ENCODE data around the gene UNC45B. TPM values are rescaled to one million over a fixed set of nuclear protein-coding genes. Genes with fewer than 3 reads are reported as not detected.
"Not testable (repeated sequence)": the region's sequence is repeated elsewhere in the genome, so short reads cannot be mapped to it uniquely, and the experiment has no call there.

Gene UNC45B
- total RNA-seq, 1 experiment from 2014 or later = 0.22 TPM

DNA sequence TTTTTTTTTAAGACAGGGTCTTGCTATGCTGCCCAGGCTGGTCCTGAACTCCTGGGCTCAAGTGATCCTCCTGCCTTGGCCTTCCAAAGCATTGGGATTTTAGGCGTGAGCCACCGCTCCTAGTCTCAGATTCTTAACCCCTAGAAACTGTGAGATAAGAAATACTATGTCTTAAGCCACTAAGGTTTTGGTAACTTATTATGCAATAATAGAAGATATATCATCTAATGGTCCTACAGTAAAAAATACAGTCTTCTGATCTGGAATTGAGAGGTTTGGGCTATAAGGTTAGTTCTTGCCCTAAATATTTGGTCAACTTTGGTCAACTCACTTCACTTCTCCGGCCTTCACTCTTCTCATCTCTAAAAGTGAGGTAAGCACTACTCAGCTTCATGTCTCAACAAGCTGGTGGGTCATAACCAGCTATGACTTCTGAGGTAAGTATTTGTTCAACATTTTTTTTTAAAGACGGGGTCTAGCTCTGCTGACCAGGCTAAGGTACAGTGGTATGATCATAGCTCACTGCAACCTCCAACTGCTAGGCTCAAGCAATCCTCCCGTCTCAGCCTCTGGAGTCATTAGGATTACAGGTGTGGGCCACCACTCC lies 42.7 kb upstream of the UNC45B start:
- DNase-seq = no peak
- Histone ChIP-seq H2AK5ac (ENCODE audit: insufficient read length, low read length) (no peak overlapping the region), H3K79me2 (ENCODE audit: insufficient read depth, low read length) (no peaks in the 10 kb centered on the region), H3K27ac (ENCODE audit: insufficient read length, low read depth, low read length) (no peak overlapping the region), H2BK5ac (ENCODE audit: insufficient read length, low read length) (no peak overlapping the region), H4K5ac (ENCODE audit: insufficient read length, low read depth, low read length) (no peak overlapping the region), H4K91ac (ENCODE audit: insufficient read length, low read depth, low read length) (no peak overlapping the region), H2BK120ac (ENCODE audit: low read depth, low read length, poor library complexity, severe bottlenecking) (no peak overlapping the region), H3K4me1 (ENCODE audit: insufficient read depth, low read length) (no peaks in the 10 kb centered on the region), H4K8ac (replicated peaks; ENCODE audit: insufficient read length, low read depth, low read length) (no peak overlapping the region), H2BK15ac (ENCODE audit: low read depth, low read length) (no peak overlapping the region), H3K23ac (ENCODE audit: insufficient read length, low read depth, low read length) (no peak overlapping the region), H3K14ac (ENCODE audit: insufficient read depth, low read length) (no peak overlapping the region), H3K4ac (ENCODE audit: low read depth, low read length) (no peak overlapping the region), H3K4me2 (ENCODE audit: insufficient read depth, insufficient read length, low read length) (no peak overlapping the region), H2BK20ac (ENCODE audit: low read depth, low read length, poor library complexity, severe bottlenecking) (no peak overlapping the region), H3K79me1 (ENCODE audit: insufficient read depth, low read depth, low read length, poor library complexity, severe bottlenecking) (no peaks in the 10 kb centered on the region), H2AFZ (ENCODE audit: low read length) (no peak overlapping the region), H3K56ac (ENCODE audit: insufficient read length, low read depth, low read length) (no peak overlapping the region), H3K9ac (ENCODE audit: extremely low read depth, insufficient read length, low read length) (no peak overlapping the region), H4K20me1 (ENCODE audit: control insufficient read depth, insufficient read depth, insufficient read length) (no peaks in the 10 kb centered on the region), H3K18ac (ENCODE audit: insufficient read length, low read depth, low read length) (no peak overlapping the region), H3K23me2 (ENCODE audit: insufficient read length, low read depth, low read length, poor library complexity, severe bottlenecking) (no peaks in the 10 kb centered on the region), H3K27me3 (ENCODE audit: insufficient read depth, low read length) (no peaks in the 10 kb centered on the region), H3K9me3 (ENCODE audit: control insufficient read depth, low read depth, low read length) (no peaks in the 10 kb centered on the region), H2BK12ac (ENCODE audit: insufficient read length, low read depth, low read length) (no peak overlapping the region), H3T11ph (ENCODE audit: low read length) (no peak overlapping the region)
- H3K4me3 Mint-ChIP-seq = no peak overlapping the region
- no peaks in the 10 kb centered on the region for H3K27me3 Mint-ChIP-seq (ENCODE audit: low read depth)
- WGBS (ENCODE audit: extremely low coverage, insufficient read length, low lambda C conversion rate) = no CpG with 5 or more reads among the region's 5 CpGs
- H3K36me3 Mint-ChIP-seq (ENCODE audit: insufficient read depth in 1 of 3, low read depth in 3 of 3) = peaks cover 2 to 48% (median 42%) of the 10 kb centered on the region in 3 experiments; a peak in 6 of 7 replicates
- no peaks in the 10 kb centered on the region for H3K4me1 Mint-ChIP-seq
- TF ChIP-seq, protein P1, sequence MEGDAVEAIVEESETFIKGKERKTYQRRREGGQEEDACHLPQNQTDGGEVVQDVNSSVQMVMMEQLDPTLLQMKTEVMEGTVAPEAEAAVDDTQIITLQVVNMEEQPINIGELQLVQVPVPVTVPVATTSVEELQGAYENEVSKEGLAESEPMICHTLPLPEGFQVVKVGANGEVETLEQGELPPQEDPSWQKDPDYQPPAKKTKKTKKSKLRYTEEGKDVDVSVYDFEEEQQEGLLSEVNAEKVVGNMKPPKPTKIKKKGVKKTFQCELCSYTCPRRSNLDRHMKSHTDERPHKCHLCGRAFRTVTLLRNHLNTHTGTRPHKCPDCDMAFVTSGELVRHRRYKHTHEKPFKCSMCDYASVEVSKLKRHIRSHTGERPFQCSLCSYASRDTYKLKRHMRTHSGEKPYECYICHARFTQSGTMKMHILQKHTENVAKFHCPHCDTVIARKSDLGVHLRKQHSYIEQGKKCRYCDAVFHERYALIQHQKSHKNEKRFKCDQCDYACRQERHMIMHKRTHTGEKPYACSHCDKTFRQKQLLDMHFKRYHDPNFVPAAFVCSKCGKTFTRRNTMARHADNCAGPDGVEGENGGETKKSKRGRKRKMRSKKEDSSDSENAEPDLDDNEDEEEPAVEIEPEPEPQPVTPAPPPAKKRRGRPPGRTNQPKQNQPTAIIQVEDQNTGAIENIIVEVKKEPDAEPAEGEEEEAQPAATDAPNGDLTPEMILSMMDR (conservative IDR thresholded peaks at IDR 0.05) = no peak
- H3K27ac Mint-ChIP-seq = no peak overlapping the region; a peak in 1 of 7 replicates
- H3K9me3 Mint-ChIP-seq = no peaks in the 10 kb centered on the region

DNA sequence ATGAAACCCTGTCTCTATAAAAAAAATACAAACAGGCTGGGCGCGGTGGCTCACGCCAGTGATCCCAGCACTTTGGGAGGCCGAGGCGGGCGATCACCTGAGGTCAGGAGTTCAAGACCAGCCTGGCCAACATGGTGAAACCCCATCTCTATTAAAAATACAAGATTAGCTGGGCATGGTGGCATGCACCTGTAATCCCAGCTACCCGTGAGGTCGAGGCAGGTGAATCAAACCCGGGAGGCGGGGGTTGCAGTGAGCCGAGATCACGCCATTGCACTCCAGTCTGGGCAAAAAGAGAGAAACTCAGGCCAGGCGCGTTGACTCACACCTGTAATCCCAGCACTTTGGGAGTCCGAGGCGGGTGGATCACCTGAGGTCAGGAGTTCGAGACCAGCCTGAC lies 36.8 kb upstream of the UNC45B start:
- not testable (repeated sequence) for H3K14ac ChIP-seq (ENCODE audit: insufficient read depth, low read length); H2BK15ac ChIP-seq (ENCODE audit: low read depth, low read length); H2BK5ac ChIP-seq (ENCODE audit: insufficient read length, low read length); DNase-seq; H4K20me1 ChIP-seq (ENCODE audit: control insufficient read depth, insufficient read depth, insufficient read length); H3K27ac ChIP-seq (ENCODE audit: insufficient read length, low read depth, low read length); H3K9ac ChIP-seq (ENCODE audit: extremely low read depth, insufficient read length, low read length); H3K79me2 ChIP-seq (ENCODE audit: insufficient read depth, low read length); H2AFZ ChIP-seq (ENCODE audit: low read length); H3K4me1 ChIP-seq (ENCODE audit: insufficient read depth, low read length); H3K56ac ChIP-seq (ENCODE audit: insufficient read length, low read depth, low read length); H2BK20ac ChIP-seq (ENCODE audit: low read depth, low read length, poor library complexity, severe bottlenecking); H3K4ac ChIP-seq (ENCODE audit: low read depth, low read length); H2AK5ac ChIP-seq (ENCODE audit: insufficient read length, low read length); H4K8ac ChIP-seq (replicated peaks; ENCODE audit: insufficient read length, low read depth, low read length); H3K27me3 Mint-ChIP-seq (ENCODE audit: low read depth); H2BK12ac ChIP-seq (ENCODE audit: insufficient read length, low read depth, low read length); H2BK120ac ChIP-seq (ENCODE audit: low read depth, low read length, poor library complexity, severe bottlenecking); H3K9me3 Mint-ChIP-seq; H3K18ac ChIP-seq (ENCODE audit: insufficient read length, low read depth, low read length); H3T11ph ChIP-seq (ENCODE audit: low read length); H4K5ac ChIP-seq (ENCODE audit: insufficient read length, low read depth, low read length); H3K23me2 ChIP-seq (ENCODE audit: insufficient read length, low read depth, low read length, poor library complexity, severe bottlenecking); H3K9me3 ChIP-seq (ENCODE audit: control insufficient read depth, low read depth, low read length); H3K23ac ChIP-seq (ENCODE audit: insufficient read length, low read depth, low read length); H3K27me3 ChIP-seq (ENCODE audit: insufficient read depth, low read length); H3K79me1 ChIP-seq (ENCODE audit: insufficient read depth, low read depth, low read length, poor library complexity, severe bottlenecking); H4K91ac ChIP-seq (ENCODE audit: insufficient read length, low read depth, low read length); H3K4me2 ChIP-seq (ENCODE audit: insufficient read depth, insufficient read length, low read length); H3K4me1 Mint-ChIP-seq; H3K27ac Mint-ChIP-seq; H3K4me3 Mint-ChIP-seq
- peaks cover 2 to 20% (median 16%) of the 10 kb centered on the region in 3 experiments; a peak in 5 of 7 replicates for H3K36me3 Mint-ChIP-seq (ENCODE audit: insufficient read depth in 1 of 3, low read depth in 3 of 3)
- WGBS (ENCODE audit: extremely low coverage, insufficient read length, low lambda C conversion rate) = no CpG with 5 or more reads among the region's 17 CpGs

Measured in H9 (cell line).